ENCODE measurements around the gene SLC25A45.

SLC25A45 gene

GRCh38 chr11:65402790-65403189 lies 20.3 kb upstream of the SLC25A45 start:
- no peak for DNase-seq

- DNase-seq = no peak
These were observed 19.4 kb upstream of the SLC25A45 start for GRCh38 chr11:65401803-65402248.

- no peak for DNase-seq
These were observed 18.8 kb upstream of the SLC25A45 start for GRCh38 chr11:65401073-65401802.

- no peak for DNase-seq
These were observed 18.0 kb upstream of the SLC25A45 start for GRCh38 chr11:65400307-65401072.

GRCh38 chr11:65399845-65400244 lies 17.4 kb upstream of the SLC25A45 start:
- no peak for DNase-seq

GRCh38 chr11:65399249-65399648 lies 16.8 kb upstream of the SLC25A45 start:
- DNase-seq = no peak

- no peak for DNase-seq
These were observed 16.0 kb upstream of the SLC25A45 start for GRCh38 chr11:65398362-65398910.

GRCh38 chr11:65396769-65397745 lies 14.6 kb upstream of the SLC25A45 start:
- DNase-seq = no peak

GRCh38 chr11:65395961-65396530 lies 13.6 kb upstream of the SLC25A45 start:
- DNase-seq = no peak

GRCh38 chr11:65394125-65394536 lies 11.7 kb upstream of the SLC25A45 start:
- DNase-seq = no peak

- no peak for DNase-seq
These were observed 11.2 kb upstream of the SLC25A45 start for GRCh38 chr11:65393513-65394079.

- no peak for DNase-seq
These were observed 10.5 kb upstream of the SLC25A45 start for GRCh38 chr11:65392899-65393298.

- no peak for DNase-seq
These were observed 9.9 kb upstream of the SLC25A45 start for GRCh38 chr11:65392186-65392829.

GRCh38 chr11:65390996-65391395 lies 8.6 kb upstream of the SLC25A45 start:
- DNase-seq = no peak

- no peak for DNase-seq
These were observed 7.9 kb upstream of the SLC25A45 start for GRCh38 chr11:65390099-65390941.

GRCh38 chr11:65389294-65389980 lies 7.0 kb upstream of the SLC25A45 start:
- no peak for DNase-seq

GRCh38 chr11:65388731-65389130 lies 6.3 kb upstream of the SLC25A45 start:
- DNase-seq = no peak

- peak; percentile 80 for DNase-seq
These were observed 4.1 kb upstream of the SLC25A45 start, which contains the start of gene FRMD8 for GRCh38 chr11:65386307-65387140. Gene FRMD8, plus strand, starts transcription at chr11:65386637. Its CDS starts 400 bp downstream, at chr11:65387037.
